Measurements from ENCODE around the gene PWP1. TPM values are rescaled to one million over a fixed set of nuclear protein-coding genes. Genes with fewer than 3 reads are reported as not detected.

Gene PWP1
- total and polyA plus RNA-seq, 2 of the 4 experiments (the other 2 are of a cell fraction) = 143 to 179 TPM

GRCh38 chr12:107662484-107662883, 23.1 kb upstream of the PWP1 start:
- Histone ChIP-seq H3K4me1 (ENCODE audit: control insufficient read depth, insufficient read depth, low read length) (no peaks in the 10 kb centered on the region), H2BK120ac (ENCODE audit: low read depth, low read length) (no peak overlapping the region), H2AFZ (replicated peaks; ENCODE audit: low read length, poor library complexity) (no peak overlapping the region), H3K14ac (replicated peaks; ENCODE audit: low read depth, low read length) (no peak overlapping the region), H3K4ac (ENCODE audit: low read depth, low read length) (no peak overlapping the region), H2BK5ac (ENCODE audit: low read depth, low read length, poor library complexity, severe bottlenecking) (no peak overlapping the region), H4K5ac (ENCODE audit: low read depth, low read length) (no peak overlapping the region), H3K18ac (ENCODE audit: low read depth, low read length) (no peak overlapping the region), H3K9me1 (ENCODE audit: insufficient read depth, low read length) (no peaks in the 10 kb centered on the region; the same call in 1 of the 2 replicates), H4K91ac (ENCODE audit: insufficient read depth, low read depth, low read length) (no peak overlapping the region), H3K27ac (ENCODE audit: insufficient read depth, low read length) (no peak overlapping the region), H2AK5ac (ENCODE audit: low read depth, low read length) (no peak overlapping the region), H3K56ac (ENCODE audit: extremely low read depth, insufficient read depth, low read length) (no peak overlapping the region), H3K9ac (ENCODE audit: low read depth, low read length) (no peak overlapping the region), H3K36me3 (ENCODE audit: control insufficient read depth, insufficient read depth, low read length) (no peaks in the 10 kb centered on the region), H3K23ac (ENCODE audit: low read depth, low read length) (no peak overlapping the region), H4K20me1 (ENCODE audit: insufficient read depth, low read length) (no peaks in the 10 kb centered on the region), H4K8ac (ENCODE audit: low read depth in 2 of 2, low read length in 2 of 2) (no peak overlapping the region), H2AK9ac (replicated peaks; ENCODE audit: low read depth, low read length, poor library complexity) (no peak overlapping the region), H3K79me1 (ENCODE audit: low read depth in 1 of 2, low read length in 2 of 2) (no peaks in the 10 kb centered on the region), H3K4me3 (ENCODE audit: insufficient read depth, low read depth, low read length) (no peak overlapping the region), H2BK20ac (ENCODE audit: low read depth, low read length) (no peak overlapping the region), H3K4me2 (ENCODE audit: low read depth, low read length) (no peak overlapping the region), H3K9me3 (ENCODE audit: control insufficient read depth, insufficient read depth, low read length) (no peaks in the 10 kb centered on the region), H2BK15ac (ENCODE audit: low read depth, low read length) (no peak overlapping the region), H3K27me3 (ENCODE audit: control insufficient read depth, insufficient read depth, low read length) (peaks cover 7% of the 10 kb centered on the region; the same call in 1 of the 2 replicates)
- DNase-seq (no peak), ATAC-seq (ENCODE audit: low read depth) (no peak)
- BruUV-seq (replicated peaks) = no TSS peak
- CTCF ChIA-PET = no interaction called here
- WGBS, 2 experiments (ENCODE audit: extremely low coverage in 2 of 2, insufficient read length in 1 of 2) = 75% methylated on average over 1 of the region's 6 CpGs; no CpG with 5 or more reads in 1 of the 2 experiments
- intact Hi-C loops (cut with micrococcal nuclease) (no loop called here), in situ Hi-C loops (cut with MboI; ENCODE audit: low sequenced_read_pairs) (no loop called here), dilution Hi-C loops (cut with HindIII; ENCODE audit: low sequenced_read_pairs, unreplicated experiment) (no loop called here)
- no peak for TF ChIP-seq RAD21 (IDR thresholded peaks at IDR 0.05; ENCODE audit: low read length)
- TF ChIP-seq FOS (IDR thresholded peaks at IDR 0.05; ENCODE audit: low read depth, low read length) = no peak
- TF ChIP-seq CTCF (conservative IDR thresholded peaks at IDR 0.05; ENCODE audit: low read depth, low read length) = no peak
- TF ChIP-seq CHD1 (IDR thresholded peaks at IDR 0.05; ENCODE audit: low read depth, low read length) = no peak
- no peak for TF ChIP-seq BHLHE40 (IDR thresholded peaks at IDR 0.05; ENCODE audit: low read depth, low read length)
- no peak for TF ChIP-seq MXI1 (IDR thresholded peaks at IDR 0.05; ENCODE audit: borderline replicate concordance, low read depth, low read length)
- TF ChIP-seq POLR2A (IDR thresholded peaks at IDR 0.05; ENCODE audit: low read depth, low read length) = no peak
- TF ChIP-seq MAFK (IDR thresholded peaks at IDR 0.05; ENCODE audit: low read depth, low read length) = no peak
- TF ChIP-seq CEBPB (IDR thresholded peaks at IDR 0.05; ENCODE audit: low read depth, low read length) = no peak
- no peak for TF ChIP-seq NFE2L2 (IDR thresholded peaks at IDR 0.05; ENCODE audit: low read depth, low read length)
- TF ChIP-seq RFX5 (IDR thresholded peaks at IDR 0.05; ENCODE audit: low read depth, low read length) = no peak
- TF ChIP-seq ELK1 (IDR thresholded peaks at IDR 0.05; ENCODE audit: borderline replicate concordance, low read depth, low read length) = no peak
- no peak for TF ChIP-seq USF2 (IDR thresholded peaks at IDR 0.05; ENCODE audit: low read depth, low read length)
- TF ChIP-seq MAZ (IDR thresholded peaks at IDR 0.05; ENCODE audit: borderline replicate concordance, low read depth, low read length) = no peak
- no peak for TF ChIP-seq SMC3 (IDR thresholded peaks at IDR 0.05; ENCODE audit: low read depth, low read length)
- TF ChIP-seq RCOR1 (IDR thresholded peaks at IDR 0.05; ENCODE audit: insufficient replicate concordance, low read length) = no peak
- POLR2A ChIA-PET (ENCODE audit: unreplicated experiment) = no interaction called here

All from IMR-90 (cell line).